Body of pancreas (tissue), 4 donors: ENCODE measurements around the gene HUWE1.

Experiments
- POLR2A ChIP-seq, 3 donors: fragments of 450-650 bp; IDR thresholded peaks; one replicate each; pipeline ENCODE4 v1.6.1; 2016; ENCODE audit warnings: antibody characterized with exemption in 3 of 3, mild to moderate bottlenecking in 2 of 3
- TF ChIP-seq, protein P1 (sequence below), 7 experiments: fragments of 450-650 bp in 4 of 7; fragments of 200-600 bp in 3 of 7; sonication (generic) in 3 of 7; IDR thresholded peaks; one replicate each; pipeline ENCODE4 v1.5.1; 2016 to 2019; ENCODE audit warnings: antibody characterized with exemption in 7 of 7

GRCh38 chrX:53713987-53714579 is 27.6 kb upstream of the HUWE1 start:
- TF ChIP-seq, protein P1, sequence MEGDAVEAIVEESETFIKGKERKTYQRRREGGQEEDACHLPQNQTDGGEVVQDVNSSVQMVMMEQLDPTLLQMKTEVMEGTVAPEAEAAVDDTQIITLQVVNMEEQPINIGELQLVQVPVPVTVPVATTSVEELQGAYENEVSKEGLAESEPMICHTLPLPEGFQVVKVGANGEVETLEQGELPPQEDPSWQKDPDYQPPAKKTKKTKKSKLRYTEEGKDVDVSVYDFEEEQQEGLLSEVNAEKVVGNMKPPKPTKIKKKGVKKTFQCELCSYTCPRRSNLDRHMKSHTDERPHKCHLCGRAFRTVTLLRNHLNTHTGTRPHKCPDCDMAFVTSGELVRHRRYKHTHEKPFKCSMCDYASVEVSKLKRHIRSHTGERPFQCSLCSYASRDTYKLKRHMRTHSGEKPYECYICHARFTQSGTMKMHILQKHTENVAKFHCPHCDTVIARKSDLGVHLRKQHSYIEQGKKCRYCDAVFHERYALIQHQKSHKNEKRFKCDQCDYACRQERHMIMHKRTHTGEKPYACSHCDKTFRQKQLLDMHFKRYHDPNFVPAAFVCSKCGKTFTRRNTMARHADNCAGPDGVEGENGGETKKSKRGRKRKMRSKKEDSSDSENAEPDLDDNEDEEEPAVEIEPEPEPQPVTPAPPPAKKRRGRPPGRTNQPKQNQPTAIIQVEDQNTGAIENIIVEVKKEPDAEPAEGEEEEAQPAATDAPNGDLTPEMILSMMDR (IDR thresholded peaks at IDR 0.05): no peak
- no peak for TF ChIP-seq POLR2A (IDR thresholded peaks at IDR 0.05)
